Stimulated activated CD4-positive, alpha-beta T cell treated with anti-CD3 and anti-CD28 coated beads, Interleukin-12 subunit alpha, Interleukin-12 subunit beta, amount 100 ng/mL, for 4 hours (primary cell): Measurements from ENCODE around the gene TOP3A.

ENCODE experiments used
- DNase-seq: peaks from one replicate; pipeline ENCODE4 v3.0.0-alpha.2; 2020

TOP3A gene

GRCh38 chr17:18270046-18270931 is 44.5 kb downstream of the TOP3A start:
- no peak for DNase-seq

- DNase-seq: no peak
Observed at GRCh38 chr17:18267927-18268711, 46.7 kb downstream of the TOP3A start.

DNA sequence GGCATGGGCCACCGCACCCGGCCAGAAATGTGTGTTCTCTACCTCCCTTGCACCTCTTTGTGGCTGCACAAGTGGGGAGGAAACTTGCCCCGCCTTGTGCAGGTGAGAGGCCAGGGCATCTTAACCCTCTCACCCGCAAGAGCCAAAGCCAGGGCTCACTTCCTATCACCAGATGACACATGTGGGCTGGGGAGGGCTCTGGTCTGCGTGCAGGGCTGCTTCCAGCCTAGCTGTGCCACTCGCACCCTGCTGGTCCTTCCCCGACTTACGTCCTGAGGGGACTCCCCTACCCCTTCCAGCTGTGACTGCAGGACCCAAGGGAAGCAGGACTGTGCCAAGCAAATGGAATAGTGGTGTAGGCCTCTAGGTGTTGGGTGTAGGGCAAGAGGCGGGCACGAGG is 47.4 kb downstream of the TOP3A start:
- DNase-seq: no peak

DNA sequence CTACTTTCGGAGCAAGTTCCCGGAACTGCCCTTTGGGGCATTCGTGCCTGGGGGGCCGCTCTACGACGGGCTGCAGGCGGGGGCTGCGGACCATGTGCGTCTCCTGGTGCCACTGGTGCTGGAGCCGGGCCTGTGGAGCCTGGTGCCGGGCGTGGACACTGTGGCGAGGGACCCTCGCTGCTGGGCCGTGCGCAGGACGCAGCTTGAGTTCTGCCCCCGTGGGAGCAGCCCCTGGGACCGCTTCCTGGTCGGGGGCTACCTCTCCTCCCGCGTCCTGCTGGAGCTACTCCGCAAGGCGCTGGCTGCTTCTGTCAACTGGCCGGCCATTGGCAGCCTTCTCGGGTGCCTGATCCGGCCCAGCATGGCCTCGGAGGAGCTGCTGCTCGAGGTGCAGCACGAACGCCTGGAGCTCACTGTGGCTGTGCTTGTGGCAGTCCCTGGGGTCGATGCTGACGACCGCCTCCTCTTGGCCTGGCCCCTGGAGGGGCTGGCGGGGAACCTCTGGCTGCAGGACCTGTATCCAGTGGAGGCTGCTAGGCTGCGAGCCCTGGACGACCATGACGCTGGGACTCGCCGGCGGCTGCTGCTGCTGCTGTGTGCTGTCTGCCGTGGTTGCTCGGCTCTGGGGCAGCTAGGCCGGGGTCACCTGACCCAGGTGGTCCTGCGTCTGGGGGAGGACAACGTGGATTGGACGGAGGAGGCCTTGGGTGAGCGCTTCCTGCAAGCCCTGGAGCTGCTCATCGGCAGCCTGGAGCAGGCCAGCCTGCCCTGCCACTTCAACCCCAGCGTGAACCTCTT is 50.7 kb downstream of the TOP3A start:
- DNase-seq: no peak

GRCh38 chr17:18262641-18263040 is 52.2 kb downstream of the TOP3A start:
- DNase-seq: no peak

GRCh38 chr17:18262111-18262510 is 52.7 kb downstream of the TOP3A start:
- DNase-seq: no peak

DNA sequence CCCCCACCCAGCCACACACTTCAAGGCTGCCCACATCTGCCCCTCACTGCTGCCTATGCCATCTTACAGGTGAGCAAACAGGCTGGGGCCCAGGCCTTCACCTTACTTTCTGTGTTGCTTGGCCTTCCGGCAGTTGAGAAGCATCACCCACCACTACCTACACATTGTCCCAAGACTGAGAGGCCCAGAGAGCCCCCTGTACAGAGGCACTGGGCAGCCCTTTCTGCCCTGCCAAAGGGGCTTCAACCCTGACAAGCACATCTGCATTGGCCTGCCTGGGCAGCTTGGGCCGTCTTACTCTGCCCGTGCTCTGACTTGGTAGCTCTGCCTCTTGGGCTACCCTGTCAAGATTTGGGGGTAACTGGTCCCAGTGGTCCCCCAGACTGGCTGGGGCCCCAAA is 53.1 kb downstream of the TOP3A start:
- no peak for DNase-seq

DNA sequence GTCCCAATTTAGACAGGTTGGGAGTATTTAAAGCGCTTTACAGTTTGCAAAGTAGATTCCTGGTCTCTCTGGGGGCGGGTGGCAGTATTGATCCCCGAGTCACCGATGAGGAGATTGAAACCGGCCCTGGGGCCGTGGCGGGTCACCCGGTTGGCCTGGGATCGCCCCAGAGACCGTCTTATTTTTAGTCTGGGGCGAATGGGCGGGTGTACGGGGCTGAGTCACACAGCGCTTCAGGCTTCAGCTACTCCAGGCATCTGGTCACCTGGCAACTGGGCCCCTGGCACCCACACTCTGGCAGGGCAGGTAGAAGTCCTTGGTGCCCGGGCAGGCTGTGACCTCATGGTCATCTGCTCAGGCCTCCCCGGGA is 53.7 kb downstream of the TOP3A start:
- peak; percentile 28 for DNase-seq

DNA sequence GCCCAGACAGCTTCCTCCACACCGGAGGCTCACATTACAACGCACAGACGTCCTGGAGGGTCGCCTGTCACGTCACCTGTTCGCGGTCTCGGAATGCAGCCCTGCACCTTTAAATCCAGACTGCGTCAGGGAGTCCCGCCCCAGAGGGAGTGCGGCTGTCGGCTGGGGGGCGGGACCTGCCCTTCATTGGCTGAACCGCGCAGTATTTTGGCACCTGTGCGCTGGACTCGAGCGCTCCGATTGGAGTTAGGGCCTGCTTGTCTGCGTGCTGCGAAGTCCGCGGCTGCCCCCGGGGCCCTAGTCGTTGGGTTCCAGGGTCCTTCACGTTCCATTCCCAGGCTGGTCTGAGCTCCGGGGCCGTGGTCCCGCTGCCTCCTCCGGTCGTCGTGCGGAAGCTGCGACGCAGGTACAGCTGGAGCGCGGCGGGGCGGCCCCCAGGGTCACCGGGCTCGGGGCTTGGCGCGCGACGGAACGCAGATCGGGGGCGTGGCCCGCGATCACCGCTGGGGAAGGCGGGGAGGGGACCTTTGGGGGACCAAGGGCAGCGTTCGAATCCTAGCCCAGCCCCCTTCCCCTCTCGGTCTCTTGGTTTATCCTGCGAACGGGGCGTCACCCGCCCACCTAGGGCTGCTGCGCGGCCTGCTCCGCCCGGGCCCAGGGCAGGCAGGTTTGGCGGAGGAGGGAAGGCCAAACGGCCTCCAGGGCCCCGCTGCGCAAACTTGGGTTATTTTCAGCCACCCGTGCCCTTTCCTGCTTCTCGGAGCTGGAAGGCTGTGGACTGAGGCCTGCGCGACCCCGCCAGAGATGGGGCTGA is 54.3 kb downstream of the TOP3A start, which contains the start of gene MIEF2:
TSS of gene MIEF2 (plus strand) at position 331 of the 814 bp plus-strand sequence. CDS start 2,059 bp downstream, outside the sequence.
- peak; percentile 90 for DNase-seq

DNA sequence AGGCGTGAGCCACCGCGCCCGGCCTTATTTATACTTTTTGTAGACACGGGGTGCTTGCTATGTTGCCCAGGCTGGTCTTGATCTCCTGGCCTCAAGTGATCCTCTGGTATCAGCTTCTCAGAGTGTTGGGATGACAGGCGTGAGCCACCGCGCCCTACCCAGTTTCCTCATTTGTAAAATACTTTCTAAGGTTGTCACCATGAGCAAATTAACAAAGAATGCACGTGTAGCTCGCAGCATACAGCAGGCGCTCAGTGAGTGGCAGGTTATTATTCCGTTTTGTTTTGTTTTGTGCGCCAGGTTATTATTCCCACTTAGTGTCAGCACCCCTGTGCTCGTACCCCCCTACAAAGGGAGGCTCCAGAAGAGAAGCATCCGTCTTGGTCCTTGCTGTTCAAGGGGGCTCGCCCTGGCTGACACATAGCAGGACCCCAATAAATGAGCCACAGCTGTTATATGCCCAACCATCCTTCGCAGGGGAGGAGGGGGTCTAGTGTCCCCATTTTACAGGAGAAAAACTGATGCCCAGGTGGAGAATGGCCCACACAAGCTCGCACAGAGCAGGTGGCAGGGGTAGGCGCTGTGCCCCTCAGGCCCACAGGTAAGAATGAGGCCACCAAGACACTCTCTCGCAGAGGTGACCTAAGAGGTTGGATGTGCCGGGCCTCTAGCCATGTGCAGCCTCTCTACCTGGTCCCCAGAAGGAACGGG is 55.0 kb downstream of the TOP3A start:
- DNase-seq: no peak

- peak; percentile 65 for DNase-seq
Observed at GRCh38 chr17:18258356-18259038, 56.3 kb downstream of the TOP3A start, which contains the start of gene FLII. Gene FLII, minus strand, starts transcription at chr17:18258738. Its CDS starts 48 bp downstream, at chr17:18258690.

DNA sequence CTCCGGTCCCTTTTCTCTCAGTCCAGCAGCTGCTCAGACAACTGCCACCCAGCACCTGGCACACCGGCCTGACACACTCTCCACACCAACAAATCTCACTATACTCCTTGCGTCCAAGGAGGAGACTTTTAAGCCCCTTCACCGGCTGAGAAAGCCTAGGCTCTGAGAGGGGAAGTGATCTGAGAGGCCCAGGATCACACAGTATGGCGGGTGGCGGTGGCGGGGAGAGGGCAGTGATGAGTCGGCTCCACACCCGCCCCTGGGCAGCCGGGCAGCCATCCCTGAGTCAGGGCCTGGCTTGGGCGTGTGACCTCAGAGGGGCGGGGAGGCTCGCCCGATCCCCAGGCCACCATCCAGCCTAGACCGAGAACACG is 56.8 kb downstream of the TOP3A start:
- peak; percentile 37 for DNase-seq

DNA sequence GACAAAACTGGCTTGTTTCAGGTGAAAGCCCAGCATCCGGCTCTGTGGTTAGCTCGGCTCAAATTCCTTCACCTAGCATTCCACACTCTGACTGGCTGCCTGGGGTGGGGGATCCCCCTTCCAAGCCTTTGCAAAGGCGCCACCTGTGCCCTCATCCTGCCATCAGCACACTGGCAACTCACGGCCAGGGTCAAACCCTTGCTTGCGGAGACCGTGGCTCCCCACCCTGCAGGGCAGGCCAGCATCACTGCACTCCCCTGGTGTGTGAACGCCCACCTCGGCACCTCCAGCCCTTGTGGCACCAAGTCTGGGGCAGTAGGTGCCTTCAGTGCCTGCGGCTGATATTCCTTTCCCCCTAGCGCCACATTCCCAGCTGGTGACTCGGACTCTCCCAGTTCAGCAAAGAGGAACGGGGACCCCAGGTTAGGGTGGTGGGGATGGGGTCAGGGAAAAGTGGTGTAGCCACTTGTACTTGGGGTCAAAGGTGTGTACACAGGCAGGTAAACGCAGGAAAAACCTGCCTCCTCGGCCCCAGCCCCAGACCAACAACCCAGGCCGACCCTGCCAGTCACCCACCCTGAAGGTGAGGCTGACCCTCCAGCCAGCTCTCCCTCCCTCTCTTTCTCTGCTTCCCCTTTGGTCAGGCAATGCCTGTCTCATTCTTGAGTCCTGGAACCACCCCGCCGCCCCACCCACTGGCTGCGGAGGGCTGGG is 57.4 kb downstream of the TOP3A start:
- no peak for DNase-seq

DNA sequence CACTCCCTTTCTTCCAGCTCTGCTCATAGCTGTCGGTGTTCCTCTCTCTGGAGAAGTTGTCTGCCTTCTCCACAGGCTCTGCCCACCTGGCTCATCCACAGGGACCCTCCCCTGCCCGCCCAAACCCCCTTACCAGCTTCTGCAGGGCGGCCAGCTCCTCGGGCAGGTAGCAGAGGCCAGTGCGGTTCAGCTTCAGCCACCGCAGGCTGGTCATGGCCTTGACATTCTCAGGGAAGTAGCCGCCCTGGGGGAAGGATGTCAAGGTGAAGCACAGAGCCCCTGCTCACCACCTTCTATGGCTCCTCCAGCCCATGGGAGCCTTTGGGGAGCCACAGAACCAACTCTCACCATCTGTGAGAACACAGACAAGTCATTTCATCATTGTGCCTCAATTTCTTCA is 58.0 kb downstream of the TOP3A start:
- DNase-seq: no peak

GRCh38 chr17:18256351-18256750 is 58.4 kb downstream of the TOP3A start:
- no peak for DNase-seq

- DNase-seq: no peak
Observed at GRCh38 chr17:18254888-18255649, 59.7 kb downstream of the TOP3A start.

GRCh38 chr17:18253947-18254821 is 60.6 kb downstream of the TOP3A start:
- no peak for DNase-seq

GRCh38 chr17:18253187-18253884 is 61.5 kb downstream of the TOP3A start:
- no peak for DNase-seq
